IMR-90 (cell line): ENCODE measurements around the gene KMT2A. TPM values are rescaled to one million over a fixed set of nuclear protein-coding genes. Genes with fewer than 3 reads are reported as not detected.

Experiments
- ATAC-seq: fragments of 200-7000 bp; cut with Tn5 transposase; 2 replicates; pipeline ENCODE4 v1.9.1; 2020; ENCODE audit warnings: low read depth, mild to moderate bottlenecking, moderate library complexity
- BruUV-seq: library from RNA; stranded (reverse); fragments of 400-500 nt; replicated peaks from 2 replicates; lab custom pipeline; 2021; lab: Mats Ljungman, UMichigan
- CTCF ChIA-PET: fragments of 300-600 bp; formaldehyde crosslinking; extraction: SDS; loops from one replicate; lab custom pipeline; 2021; ENCODE audit warnings: antibody characterized with exemption; lab: Yijun Ruan, JAX
- POLR2A ChIA-PET: fragments of 300-600 bp; sonication (Branson Sonifier 250); formaldehyde crosslinking; loops from one replicate; lab custom pipeline; 2022; ENCODE audit warnings: antibody characterized with exemption; ENCODE audit not compliant: unreplicated experiment; lab: Charles Lee
- DNase-seq: peaks from one replicate; pipeline ENCODE4 v3.0.0; 2013
- H2AFZ ChIP-seq: replicated peaks from 2 replicates; pipeline ENCODE3; 2013; ENCODE audit warnings: low read length, mild to moderate bottlenecking; ENCODE audit not compliant: poor library complexity
- H2AK5ac ChIP-seq: 2 replicates; pipeline ENCODE4 v1.6.1; 2013; ENCODE audit warnings: low read depth, low read length, inconsistent platforms
- H2AK9ac ChIP-seq: replicated peaks from 2 replicates; pipeline ENCODE3; 2013; ENCODE audit warnings: mild to moderate bottlenecking, low read depth, low read length, moderate library complexity; ENCODE audit not compliant: poor library complexity
- H2BK120ac ChIP-seq: 2 replicates; pipeline ENCODE4 v1.6.1; 2013; ENCODE audit warnings: low read depth, low read length, inconsistent platforms
- H2BK15ac ChIP-seq: 3 replicates; pipeline ENCODE4 v1.6.1; 2013; ENCODE audit warnings: low read depth, low read length, inconsistent platforms
- H2BK20ac ChIP-seq: 2 replicates; pipeline ENCODE4 v1.6.1; 2013; ENCODE audit warnings: low read depth, mild to moderate bottlenecking, inconsistent platforms, low read length, moderate library complexity
- H2BK5ac ChIP-seq: 2 replicates; pipeline ENCODE4 v1.6.1; 2013; ENCODE audit warnings: mild to moderate bottlenecking, low read depth, low read length, inconsistent platforms; ENCODE audit not compliant: poor library complexity, severe bottlenecking
- H3K14ac ChIP-seq: replicated peaks from 2 replicates; pipeline ENCODE4 v1.6.1; 2013; ENCODE audit warnings: low read depth, low read length, inconsistent platforms
- H3K18ac ChIP-seq: 2 replicates; pipeline ENCODE4 v1.6.1; 2013; ENCODE audit warnings: low read depth, low read length, control low read depth
- H3K23ac ChIP-seq: 2 replicates; pipeline ENCODE4 v1.6.1; 2013; ENCODE audit warnings: low read depth, low read length, inconsistent platforms
- H3K27ac ChIP-seq: 2 replicates; pipeline ENCODE4 v1.5.1; 2013; ENCODE audit warnings: mild to moderate bottlenecking, control low read depth, low read length; ENCODE audit not compliant: insufficient read depth
- H3K27me3 ChIP-seq: 2 replicates; pipeline ENCODE4 v1.6.1; 2013; ENCODE audit warnings: low read length; ENCODE audit not compliant: control insufficient read depth, insufficient read depth
- H3K36me3 ChIP-seq: 2 replicates; pipeline ENCODE4 v1.6.1; 2013; ENCODE audit warnings: low read length, mixed read lengths; ENCODE audit not compliant: control insufficient read depth, insufficient read depth
- H3K4ac ChIP-seq: 2 replicates; pipeline ENCODE4 v1.6.1; 2013; ENCODE audit warnings: low read depth, low read length, inconsistent platforms
- H3K4me1 ChIP-seq: 2 replicates; pipeline ENCODE4 v1.6.1; 2013; ENCODE audit warnings: low read length, mixed read lengths; ENCODE audit not compliant: control insufficient read depth, insufficient read depth
- H3K4me2 ChIP-seq: 2 replicates; pipeline ENCODE4 v1.6.1; 2013; ENCODE audit warnings: low read depth, mild to moderate bottlenecking, control low read depth, low read length, moderate library complexity
- H3K4me3 ChIP-seq: 2 replicates; pipeline ENCODE4 v1.5.1; 2013; ENCODE audit warnings: low read depth, mild to moderate bottlenecking, control low read depth, low read length, moderate library complexity; ENCODE audit not compliant: insufficient read depth
- H3K56ac ChIP-seq: 2 replicates; pipeline ENCODE4 v1.6.1; 2013; ENCODE audit warnings: low read length, inconsistent platforms; ENCODE audit not compliant: insufficient read depth; ENCODE audit errors: extremely low read depth
- H3K79me1 ChIP-seq, 2 experiments: 2 replicates each; pipeline ENCODE4 v1.6.1; 2013; ENCODE audit warnings: low read length in 2 of 2, inconsistent platforms in 1 of 2, low read depth in 1 of 2
- H3K9ac ChIP-seq: 2 replicates; pipeline ENCODE4 v1.6.1; 2013; ENCODE audit warnings: low read depth, low read length, control low read depth
- H3K9me1 ChIP-seq: 2 replicates; pipeline ENCODE4 v1.6.1; 2013; ENCODE audit warnings: low read length, inconsistent platforms; ENCODE audit not compliant: insufficient read depth
- H3K9me3 ChIP-seq: 2 replicates; pipeline ENCODE4 v1.6.1; 2013; ENCODE audit warnings: low read length; ENCODE audit not compliant: control insufficient read depth, insufficient read depth
- H4K20me1 ChIP-seq: 2 replicates; pipeline ENCODE4 v1.6.1; 2013; ENCODE audit warnings: low read length, inconsistent platforms; ENCODE audit not compliant: insufficient read depth
- H4K5ac ChIP-seq: 2 replicates; pipeline ENCODE4 v1.6.1; 2013; ENCODE audit warnings: mild to moderate bottlenecking, low read depth, low read length, control low read depth
- H4K8ac ChIP-seq, 2 experiments: 2 replicates each; pipeline ENCODE4 v1.6.1; 2013; ENCODE audit warnings: low read depth in 2 of 2, low read length in 2 of 2, control low read depth in 1 of 2, inconsistent platforms in 1 of 2
- H4K91ac ChIP-seq: 2 replicates; pipeline ENCODE4 v1.6.1; 2013; ENCODE audit warnings: low read depth, low read length, inconsistent platforms; ENCODE audit not compliant: insufficient read depth
- BHLHE40 ChIP-seq: fragments of 150-350 bp; IDR thresholded peaks from 2 replicates; pipeline ENCODE4 v1.6.1; 2016; ENCODE audit warnings: mild to moderate bottlenecking, low read depth, low read length
- CEBPB ChIP-seq: IDR thresholded peaks from 2 replicates; pipeline ENCODE4 v1.6.1; 2012; ENCODE audit warnings: low read depth, low read length, improper control_type of control experiment
- CHD1 ChIP-seq: IDR thresholded peaks from 2 replicates; pipeline ENCODE4 v1.6.1; 2012; ENCODE audit warnings: low read depth, low read length, improper control_type of control experiment
- CTCF ChIP-seq: conservative IDR thresholded peaks from 2 replicates; pipeline ENCODE4 v1.5.1; 2012; ENCODE audit warnings: mild to moderate bottlenecking, low read depth, low read length, improper control_type of control experiment
- ELK1 ChIP-seq: fragments of 150-350 bp; IDR thresholded peaks from 2 replicates; pipeline ENCODE4 v1.6.1; 2016; ENCODE audit warnings: low read depth, mild to moderate bottlenecking, low read length, moderate library complexity, borderline replicate concordance
- FOS ChIP-seq: fragments of 150-350 bp; IDR thresholded peaks from 2 replicates; pipeline ENCODE4 v1.6.1; 2016; ENCODE audit warnings: low read depth, low read length
- MAFK ChIP-seq: IDR thresholded peaks from 2 replicates; pipeline ENCODE4 v1.6.1; 2012; ENCODE audit warnings: low read depth, low read length, improper control_type of control experiment
- MAZ ChIP-seq: IDR thresholded peaks from 2 replicates; pipeline ENCODE4 v1.6.1; 2012; ENCODE audit warnings: low read depth, mild to moderate bottlenecking, low read length, improper control_type of control experiment, moderate library complexity, borderline replicate concordance
- MXI1 ChIP-seq: IDR thresholded peaks from 2 replicates; pipeline ENCODE4 v1.6.1; 2012; ENCODE audit warnings: low read depth, mild to moderate bottlenecking, low read length, moderate library complexity, borderline replicate concordance
- NFE2L2 ChIP-seq: fragments of 150-350 bp; IDR thresholded peaks from 2 replicates; pipeline ENCODE4 v1.6.1; 2016; ENCODE audit warnings: low read depth, mild to moderate bottlenecking, low read length
- POLR2A ChIP-seq: IDR thresholded peaks from 2 replicates; pipeline ENCODE4 v1.6.1; 2012; ENCODE audit warnings: mild to moderate bottlenecking, low read depth, low read length
- RAD21 ChIP-seq: IDR thresholded peaks from 2 replicates; pipeline ENCODE4 v1.6.1; 2012; ENCODE audit warnings: low read length, improper control_type of control experiment
- RCOR1 ChIP-seq: IDR thresholded peaks from 2 replicates; pipeline ENCODE4 v1.6.1; 2012; ENCODE audit warnings: mild to moderate bottlenecking, low read length, improper control_type of control experiment; ENCODE audit not compliant: insufficient replicate concordance
- RFX5 ChIP-seq: IDR thresholded peaks from 2 replicates; pipeline ENCODE4 v1.8.0; 2012; ENCODE audit warnings: low read depth, mild to moderate bottlenecking, low read length, moderate library complexity
- SMC3 ChIP-seq: fragments of 150-350 bp; IDR thresholded peaks from 2 replicates; pipeline ENCODE4 v1.6.1; 2016; ENCODE audit warnings: low read depth, mild to moderate bottlenecking, antibody characterized with exemption, low read length, moderate library complexity
- USF2 ChIP-seq: fragments of 150-350 bp; IDR thresholded peaks from 2 replicates; pipeline ENCODE4 v1.6.1; 2017; ENCODE audit warnings: mild to moderate bottlenecking, antibody characterized with exemption, low read length, low read depth
- WGBS, 2 experiments: methylation state at CpG; one replicate each; pipeline versions ENCODE4 v1.1.5 to v1.1.7; 2013; ENCODE audit warnings: missing lambda C conversion rate in 2 of 2; ENCODE audit not compliant: insufficient read length in 1 of 2; ENCODE audit errors: extremely low coverage in 2 of 2; 5-methylcytosine and 5-hydroxymethylcytosine counted together
- dilution Hi-C: fragments of 300-500 bp; cut with HindIII; formaldehyde crosslinking; loops from one replicate; pipeline ENCODE4 v1.14.3; 2018; ENCODE audit warnings: low sequenced_read_pairs; ENCODE audit not compliant: unreplicated experiment
- in situ Hi-C: fragments of 300-500 bp; cut with MboI; formaldehyde crosslinking; loops from 3 replicates; pipeline ENCODE4 v1.14.3; 2019; ENCODE audit warnings: low sequenced_read_pairs, inconsistent platforms, mixed read lengths
- intact Hi-C: fragments of 100-400 bp; cut with micrococcal nuclease; formaldehyde crosslinking; loops from 2 replicates; pipeline ENCODE4 v1.10.0; 2022
- polyA plus RNA-seq, 3 experiments: library from polyadenylated mRNA; depleted of rRNA; stranded (reverse); fragments of >200 nt; gene quantifications; 2 replicates each; pipeline ENCODE4 v1.2.3, GENCODE V29; 2012; ENCODE audit warnings: low replicate concordance in 1 of 3
- total RNA-seq: library from RNA; depleted of rRNA; stranded (reverse); fragments of >200 nt; gene quantifications from 2 replicates; pipeline ENCODE4 v1.2.3, GENCODE V29; 2012

KMT2A gene
- total and polyA plus RNA-seq, 2 of the 4 experiments (the other 2 are of a cell fraction) = 18.2 to 21.1 TPM

- in situ Hi-C loops = no loop called here
- dilution Hi-C loops = no loop called here
- no peak overlapping the region for H4K8ac ChIP-seq
- peaks cover 7% of the 10 kb centered on the region; the same call in 1 of the 2 replicates for H3K36me3 ChIP-seq
- no peak overlapping the region for H3K56ac ChIP-seq
- peaks cover 4% of the 10 kb centered on the region; the same call in 1 of the 2 replicates for H3K9me1 ChIP-seq
- H2BK5ac ChIP-seq = no peak overlapping the region
- H3K4me1 ChIP-seq = peaks cover 2% of the 10 kb centered on the region; the same call in 1 of the 2 replicates
- no peaks in the 10 kb centered on the region for H3K9me3 ChIP-seq
- no peak overlapping the region for H3K4ac ChIP-seq
- H2BK120ac ChIP-seq = no peak overlapping the region
- WGBS, 2 experiments = no CpG with 5 or more reads among the region's 4 CpGs
- no peak overlapping the region for H3K27ac ChIP-seq
- H3K18ac ChIP-seq = no peak overlapping the region
- no TSS peak for BruUV-seq
- no peak overlapping the region for H4K5ac ChIP-seq
- H3K14ac ChIP-seq = no peak overlapping the region
- no peak overlapping the region for H2BK15ac ChIP-seq
- ChIA-PET POLR2A (no interaction called here), CTCF (interaction anchor here (0.6 kb wide), 2 partner anchors 11 to 39 kb away, joined by 4 to 5 read pairs; no protein-coding TSS in a partner anchor)
- intact Hi-C loops = no loop called here
- H3K4me3 ChIP-seq = no peak overlapping the region
- no peak overlapping the region for H2AK5ac ChIP-seq
- peaks cover 35 to 67% of the 10 kb centered on the region in 2 experiments for H3K79me1 ChIP-seq
- no peak overlapping the region for H4K91ac ChIP-seq
- TF ChIP-seq FOS = no peak
- no peak for TF ChIP-seq CHD1
- TF ChIP-seq RFX5 = no peak
- TF ChIP-seq CTCF = no peak
- TF ChIP-seq SMC3 = no peak
- no peak for TF ChIP-seq RCOR1
- no peak for TF ChIP-seq MXI1
- TF ChIP-seq POLR2A = no peak
- TF ChIP-seq RAD21 = no peak
- no peak for TF ChIP-seq MAZ
- TF ChIP-seq BHLHE40 = no peak
- no peak for TF ChIP-seq USF2
- TF ChIP-seq ELK1 = no peak
- TF ChIP-seq CEBPB = no peak
- no peak for TF ChIP-seq MAFK
- no peak for TF ChIP-seq NFE2L2
- H3K27me3 ChIP-seq = no peaks in the 10 kb centered on the region
- peaks cover 59% of the 10 kb centered on the region for H4K20me1 ChIP-seq
- no peak overlapping the region for H3K23ac ChIP-seq
- no peak overlapping the region for H2AK9ac ChIP-seq
- no peak overlapping the region for H3K4me2 ChIP-seq
- no peak overlapping the region for H2AFZ ChIP-seq
- no peak overlapping the region for H2BK20ac ChIP-seq
- ATAC-seq (no peak), DNase-seq (no peak)
- H3K9ac ChIP-seq = no peak overlapping the region
Observed at GRCh38 chr11:118449316-118449918, 13.1 kb downstream of the KMT2A start.
